GM21423 (cell line): Measurements from ENCODE around the gene DDRGK1.
A peak's percentile ranks its signal among the peaks of the same experiment; 100 is the strongest.

Experiments
- ATAC-seq: cut with Tn5 transposase; IDR thresholded peaks from one replicate; pipeline ENCODE4 v1.9.1; 2021; ENCODE audit warnings: mild to moderate bottlenecking, moderate library complexity; ENCODE audit not compliant: unreplicated experiment

DDRGK1 gene

GRCh38 chr20:3237011-3237957, 32.8 kb upstream of the DDRGK1 start:
- ATAC-seq, result no peak

- no peak for ATAC-seq
These were observed 31.3 kb upstream of the DDRGK1 start for GRCh38 chr20:3235666-3236324.

- ATAC-seq, result no peak
These were observed 29.6 kb upstream of the DDRGK1 start for GRCh38 chr20:3233991-3234498.

DNA sequence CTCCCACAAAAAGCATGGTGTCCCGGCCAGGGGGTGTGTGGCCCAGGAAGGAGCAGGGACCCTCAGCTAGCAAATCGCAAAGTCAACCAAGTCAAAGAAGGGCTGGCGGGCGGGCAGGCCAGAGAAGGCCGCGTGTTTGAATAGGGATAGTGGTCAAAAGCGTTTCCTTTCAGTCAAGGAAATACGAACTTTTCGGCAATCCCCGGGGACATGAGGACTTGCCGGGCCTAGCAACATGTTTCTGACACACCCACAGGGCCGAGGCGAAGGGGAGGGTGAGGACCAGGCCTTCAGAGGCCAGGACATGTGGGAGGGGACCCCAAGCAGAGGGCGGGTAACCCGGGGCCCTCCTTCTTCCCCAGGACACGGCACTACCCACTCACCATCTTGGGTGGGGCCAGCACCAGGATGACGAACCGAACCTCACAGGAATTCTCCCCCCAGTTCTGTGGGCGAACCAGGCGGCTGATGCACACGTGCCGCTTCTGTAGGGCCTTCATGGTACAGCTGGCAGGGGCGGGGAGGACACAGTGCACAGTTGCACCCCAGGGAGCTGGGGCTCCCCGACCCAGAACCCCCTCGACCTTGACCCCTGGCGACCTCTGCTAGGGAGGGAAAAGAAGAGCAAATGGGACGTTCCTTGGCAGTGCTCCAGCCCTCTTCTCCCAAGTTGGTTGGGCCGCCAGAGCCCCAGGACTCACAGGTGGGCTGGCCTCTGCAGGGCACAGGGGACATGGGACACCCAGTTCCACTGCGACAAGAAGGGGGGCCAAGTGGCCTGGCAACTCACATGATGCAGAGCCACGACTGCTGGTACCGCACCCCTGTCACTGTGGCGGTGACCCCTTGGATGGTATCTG, 28.9 kb upstream of the DDRGK1 start:
- no peak for ATAC-seq

- ATAC-seq, result no peak
These were observed 27.6 kb upstream of the DDRGK1 start for GRCh38 chr20:3231889-3232588.

DNA sequence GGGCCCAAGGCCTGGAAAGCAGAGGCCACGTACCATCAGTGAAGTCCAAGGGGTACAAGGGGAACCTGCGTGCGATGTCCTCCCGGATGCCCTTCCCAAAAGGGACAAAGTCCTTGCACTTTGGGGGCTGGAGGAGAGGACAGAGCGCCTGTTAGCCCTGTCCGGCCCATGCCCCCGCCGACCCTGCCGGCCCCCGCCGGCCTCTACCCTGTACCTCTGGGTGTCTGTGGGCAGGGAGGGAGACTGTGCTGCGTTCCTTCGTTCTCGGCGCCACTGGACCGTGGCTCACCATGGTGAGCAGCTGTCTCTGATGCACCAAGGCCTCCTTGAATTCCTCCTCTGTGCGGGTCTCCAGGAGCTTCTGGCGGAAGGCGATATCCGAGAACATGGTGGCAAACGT, 26.6 kb upstream of the DDRGK1 start:
- no peak for ATAC-seq

DNA sequence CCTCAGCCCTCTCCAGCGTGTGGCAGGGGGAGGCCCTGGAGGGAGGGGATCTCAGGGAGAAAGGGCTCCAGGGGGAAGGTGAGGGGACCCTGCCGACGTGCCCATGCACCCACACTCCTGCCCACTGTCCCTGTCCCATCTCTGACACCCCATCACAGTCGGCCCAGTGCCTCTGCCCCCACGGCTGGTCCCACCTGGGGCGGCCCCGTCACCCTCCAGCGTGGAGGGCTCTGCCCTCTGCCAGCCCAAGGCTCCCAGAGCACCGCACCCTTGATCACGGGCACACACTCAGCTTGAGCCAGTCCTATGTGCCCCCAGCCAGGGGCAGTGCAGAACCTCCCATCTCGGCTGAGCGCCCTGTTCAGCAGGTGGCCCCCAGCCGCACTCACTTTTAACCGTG, 25.3 kb upstream of the DDRGK1 start:
- no peak for ATAC-seq

- no peak for ATAC-seq
These were observed 24.7 kb upstream of the DDRGK1 start for GRCh38 chr20:3229158-3229557.

DNA sequence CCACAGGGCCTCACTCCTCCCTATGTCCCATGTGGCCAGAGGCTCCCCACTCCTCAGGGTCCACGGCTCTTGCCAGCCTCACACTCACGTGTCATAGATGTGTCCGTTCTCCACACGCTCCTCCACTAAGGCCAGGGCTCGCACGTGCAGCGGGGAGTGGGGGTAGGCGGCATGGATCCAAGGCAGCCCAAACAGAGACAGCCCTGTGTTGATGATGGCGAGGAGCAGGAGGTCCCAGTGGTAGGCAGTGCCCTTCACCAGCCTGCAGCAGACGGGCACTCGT, 24.2 kb upstream of the DDRGK1 start:
- ATAC-seq, result no peak

DNA sequence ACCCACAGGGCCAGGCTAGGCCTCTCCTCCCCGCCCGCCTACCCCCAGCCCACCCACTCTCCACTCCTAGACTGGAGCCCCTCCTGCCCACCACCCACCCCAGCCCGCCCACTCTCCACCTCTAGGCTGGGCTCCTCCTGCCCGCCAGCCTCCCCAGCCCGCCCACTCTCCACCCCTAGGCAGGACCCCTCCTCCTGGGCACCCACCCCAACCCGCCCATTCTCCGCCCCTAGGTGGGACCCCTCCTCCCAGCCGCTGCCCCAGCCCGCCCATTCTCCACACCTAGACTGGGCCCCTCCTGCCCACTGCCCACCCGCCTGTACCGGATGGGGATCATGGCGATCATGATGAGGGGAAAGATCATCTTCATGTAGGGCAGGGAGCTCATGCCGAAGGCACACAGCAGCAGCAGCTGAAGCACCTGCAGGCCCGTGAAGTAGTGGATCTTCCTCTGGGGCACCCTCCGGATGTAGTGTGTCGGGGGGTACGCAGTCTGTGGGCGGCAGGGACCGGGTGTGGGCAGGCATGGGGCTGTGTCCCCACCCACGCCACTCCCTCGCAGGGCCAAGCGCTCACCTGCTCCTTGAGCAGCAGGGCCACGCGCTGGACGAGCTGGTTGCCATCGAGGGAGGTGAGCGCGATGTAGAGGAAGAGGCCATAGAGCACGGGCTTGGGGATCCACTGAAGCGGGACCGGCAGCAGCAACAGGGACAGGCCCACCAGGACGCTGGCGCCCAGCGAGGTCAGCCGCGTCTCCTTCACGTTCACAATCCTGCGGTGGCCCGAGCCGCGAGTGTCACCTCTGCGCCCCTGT, 23.7 kb upstream of the DDRGK1 start:
- ATAC-seq, result no peak

DNA sequence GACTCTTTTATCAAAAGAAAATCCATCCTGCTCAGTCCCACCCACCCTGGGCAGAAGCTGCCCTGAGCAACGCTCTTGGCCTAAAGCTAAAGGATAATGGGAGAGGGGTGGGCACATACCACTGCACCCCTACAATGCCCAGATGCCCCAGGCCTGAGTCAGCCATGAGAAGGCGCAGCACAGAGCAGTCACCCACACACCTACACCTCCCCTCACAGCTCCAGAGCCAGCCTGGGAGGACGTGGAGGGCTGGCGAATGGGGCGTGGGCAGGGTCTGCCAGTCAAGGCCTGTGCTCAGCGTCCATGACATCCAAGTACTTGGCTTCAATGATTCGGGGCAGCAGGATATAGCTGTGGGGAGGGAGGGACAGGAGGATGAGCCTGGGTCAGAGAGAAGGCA, 23.0 kb upstream of the DDRGK1 start:
- no peak for ATAC-seq

GRCh38 chr20:3226864-3227263, 22.4 kb upstream of the DDRGK1 start:
- no peak for ATAC-seq

DNA sequence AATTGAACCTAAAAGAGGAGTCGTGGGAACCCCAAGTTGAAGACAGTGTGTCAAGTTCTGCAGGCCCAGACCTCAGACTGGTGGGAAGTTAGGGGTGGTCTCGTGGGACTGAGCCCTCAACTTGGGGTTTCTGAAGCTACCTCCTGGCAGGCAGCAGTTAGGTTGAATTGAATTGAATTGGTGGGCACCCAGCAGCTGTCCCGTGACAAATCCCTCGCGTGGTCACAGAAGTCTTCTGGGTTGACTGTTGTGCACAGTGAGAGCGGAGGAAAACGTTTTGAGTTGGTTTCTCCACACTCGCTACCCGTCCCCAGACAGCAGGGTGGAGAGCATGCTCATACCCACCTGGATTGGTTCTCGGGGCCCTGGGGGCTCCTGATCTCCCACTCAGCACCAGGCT, 21.6 kb upstream of the DDRGK1 start:
- ATAC-seq, result no peak

DNA sequence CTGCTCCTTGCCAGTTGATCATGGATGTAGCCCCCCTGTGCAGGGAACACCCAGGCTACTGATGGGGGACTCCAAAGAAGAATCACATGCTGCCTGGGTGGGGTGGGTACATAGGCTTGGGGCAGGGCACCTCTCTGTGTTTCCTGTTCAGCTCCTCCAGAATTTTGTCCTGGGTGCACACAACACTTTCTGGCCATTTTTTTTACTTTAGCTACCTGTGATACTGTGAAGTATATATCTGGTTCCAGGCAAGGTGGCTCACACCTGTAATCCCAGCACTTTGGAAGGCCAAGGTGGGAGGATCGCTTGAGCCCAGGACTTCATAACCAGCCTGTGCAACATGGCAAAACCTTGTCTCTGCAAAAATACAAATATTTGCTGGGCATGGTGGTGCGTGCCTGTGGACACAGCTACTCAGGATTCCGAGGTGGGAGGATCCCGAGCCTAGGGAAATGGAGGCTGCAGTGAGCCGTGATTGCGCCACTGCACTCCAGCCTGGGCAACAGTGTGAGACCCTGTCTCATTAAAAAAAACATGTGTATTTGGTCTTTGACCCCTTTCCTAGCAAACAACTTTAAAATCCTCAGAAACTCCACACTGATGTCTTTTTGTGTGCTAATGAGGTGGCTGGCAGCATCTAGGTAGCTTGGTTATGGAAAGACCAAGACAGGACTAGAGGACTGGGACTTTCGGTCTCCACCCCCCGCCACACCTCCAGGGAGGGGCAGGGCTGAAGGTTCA, 20.4 kb upstream of the DDRGK1 start:
- ATAC-seq, result no peak

DNA sequence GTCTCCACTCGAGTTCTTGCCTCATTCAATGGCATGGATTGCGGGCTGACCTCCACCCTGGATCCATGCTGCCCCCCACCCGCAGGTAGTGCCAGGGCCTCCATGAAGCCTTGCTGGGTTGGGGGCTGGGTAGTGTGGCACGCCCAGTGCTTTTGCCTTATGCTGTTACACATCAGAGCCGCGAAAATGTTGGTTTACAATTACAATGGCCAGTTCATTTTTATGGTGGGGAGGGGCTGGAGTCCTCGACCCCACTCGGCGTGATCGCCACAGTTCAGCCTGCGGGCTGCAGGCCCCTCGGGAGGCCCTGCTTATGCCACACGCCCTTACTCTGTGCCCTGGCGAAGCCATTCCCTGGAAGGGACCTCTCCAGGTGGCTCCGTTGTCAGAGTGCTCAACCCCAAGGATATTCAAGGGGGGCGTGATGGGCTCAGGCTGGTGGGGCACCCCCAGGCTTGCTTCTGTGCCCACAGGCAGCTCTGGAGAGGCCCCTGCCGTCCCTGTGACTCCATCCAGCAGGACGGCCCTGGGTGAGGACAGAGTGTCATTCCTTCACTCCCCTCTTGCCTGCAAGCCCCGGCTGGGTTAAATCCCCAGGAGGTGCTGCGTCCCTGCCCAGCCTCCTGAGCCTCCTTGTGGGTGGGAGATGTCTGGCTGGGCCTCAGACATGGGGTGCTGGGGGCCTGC, 19.7 kb upstream of the DDRGK1 start:
- no peak for ATAC-seq

DNA sequence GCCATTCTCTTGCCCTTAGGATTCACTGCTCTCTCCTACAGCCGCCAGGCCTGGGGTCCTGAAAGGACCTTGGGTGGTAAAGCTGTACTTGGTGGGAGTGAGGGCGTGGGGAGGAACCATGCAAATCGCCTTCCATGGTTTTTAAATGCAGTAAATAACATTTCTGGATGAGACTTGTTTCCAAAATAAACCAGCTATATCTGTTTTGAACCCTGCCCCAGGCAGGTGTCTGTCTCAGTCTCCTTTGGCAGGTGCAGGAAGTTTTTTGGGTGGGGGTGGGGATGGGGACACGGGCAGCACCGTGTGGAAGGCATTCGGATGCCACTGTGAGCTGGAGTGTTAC, 19.1 kb upstream of the DDRGK1 start:
- no peak for ATAC-seq

- ATAC-seq, result peak; percentile 76
These were observed 18.4 kb upstream of the DDRGK1 start for GRCh38 chr20:3222635-3223600.
